GM21526 (cell line): ENCODE results near the gene SPATA33.

Source experiments
- ATAC-seq: cut with Tn5 transposase; IDR thresholded peaks from one replicate; pipeline ENCODE4 v1.9.1; 2021; ENCODE audit warnings: moderate library complexity; ENCODE audit not compliant: unreplicated experiment, low FRiP score

Gene SPATA33

GRCh38 chr16:89657442-89658220, at the start of gene SPATA33, which contains the start of gene CHMP1A:
Gene SPATA33 (plus strand): TSS chr16:89657836. CDS start chr16:89657912, 76 bp downstream.
Gene CHMP1A (minus strand): TSS chr16:89657708. CDS start chr16:89657588, 120 bp downstream.
- peak; percentile 73 for ATAC-seq

- ATAC-seq: no peak
These were observed 49.5 kb upstream of the SPATA33 start for GRCh38 chr16:89607937-89608740.

- ATAC-seq: no peak
These were observed 47.6 kb upstream of the SPATA33 start for GRCh38 chr16:89610108-89610453.

DNA sequence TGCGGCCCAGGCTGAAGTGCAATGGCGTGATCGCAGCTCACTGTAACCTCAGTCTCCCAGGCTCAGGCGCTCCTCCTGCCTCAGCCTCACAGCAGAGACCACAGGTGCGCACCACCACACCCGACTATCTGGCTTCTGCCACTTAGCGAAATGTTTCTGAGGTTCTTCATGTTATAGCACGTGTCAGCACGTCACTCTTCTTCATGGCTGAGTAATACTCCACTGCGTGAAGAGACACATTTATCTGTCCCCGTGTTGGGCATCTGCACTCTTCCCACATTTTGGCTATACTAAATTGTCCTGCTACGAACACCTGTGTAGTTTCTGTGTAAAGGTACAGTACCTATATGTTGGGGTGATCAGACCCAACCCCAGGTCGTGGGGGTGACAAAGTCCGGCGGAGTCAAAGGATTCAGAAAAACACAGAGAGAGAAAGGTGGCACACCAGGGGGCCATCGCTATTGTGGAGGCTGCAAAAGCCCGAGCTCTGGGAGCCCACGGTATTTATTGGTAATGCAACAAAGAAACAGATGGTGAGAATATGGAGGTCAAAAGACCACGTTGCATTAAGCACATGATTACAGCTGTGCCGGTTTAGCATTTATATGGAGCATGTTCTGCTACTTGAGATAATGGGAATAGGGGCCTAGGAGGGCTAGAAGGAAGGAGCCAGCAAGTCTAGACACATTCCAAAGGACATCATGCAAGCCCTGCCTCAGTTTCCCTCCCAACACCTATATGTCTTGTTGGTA, 45.0 kb upstream of the SPATA33 start:
- ATAC-seq: no peak

GRCh38 chr16:89613231-89613953, 44.2 kb upstream of the SPATA33 start, which contains the start of gene DPEP1:
Gene DPEP1 (plus strand): TSS chr16:89613642. CDS start chr16:89630411, 16,769 bp downstream.
- no peak for ATAC-seq

GRCh38 chr16:89613954-89614459, 43.6 kb upstream of the SPATA33 start:
- ATAC-seq: no peak

- no peak for ATAC-seq
These were observed 42.5 kb upstream of the SPATA33 start for GRCh38 chr16:89615176-89615575.

DNA sequence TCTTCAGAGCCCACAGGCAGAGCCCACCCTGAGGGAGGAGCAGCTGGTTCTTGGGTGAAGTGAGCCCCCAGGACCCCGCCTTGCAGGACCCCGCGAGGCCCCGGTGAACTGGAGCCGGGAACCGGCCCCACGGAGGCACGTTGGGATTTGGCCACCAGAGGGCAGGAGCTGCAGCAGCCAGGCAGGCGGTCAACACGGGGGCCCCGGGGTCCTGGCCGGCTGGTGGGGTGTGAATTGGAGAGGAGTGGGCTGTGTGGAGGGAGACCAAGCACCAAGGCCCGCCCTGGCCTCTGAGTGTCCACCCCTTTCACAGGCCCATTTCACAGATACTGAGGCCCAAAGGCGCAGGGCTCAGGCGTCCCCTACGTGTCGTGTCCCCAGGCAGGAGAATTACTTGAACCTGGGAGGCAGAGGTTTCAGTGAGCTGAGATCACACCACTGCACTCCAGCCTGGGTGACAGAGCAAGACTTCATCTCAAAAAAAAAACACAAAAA, 42.0 kb upstream of the SPATA33 start:
- no peak for ATAC-seq

- ATAC-seq: no peak
These were observed 41.0 kb upstream of the SPATA33 start for GRCh38 chr16:89616623-89617022.

DNA sequence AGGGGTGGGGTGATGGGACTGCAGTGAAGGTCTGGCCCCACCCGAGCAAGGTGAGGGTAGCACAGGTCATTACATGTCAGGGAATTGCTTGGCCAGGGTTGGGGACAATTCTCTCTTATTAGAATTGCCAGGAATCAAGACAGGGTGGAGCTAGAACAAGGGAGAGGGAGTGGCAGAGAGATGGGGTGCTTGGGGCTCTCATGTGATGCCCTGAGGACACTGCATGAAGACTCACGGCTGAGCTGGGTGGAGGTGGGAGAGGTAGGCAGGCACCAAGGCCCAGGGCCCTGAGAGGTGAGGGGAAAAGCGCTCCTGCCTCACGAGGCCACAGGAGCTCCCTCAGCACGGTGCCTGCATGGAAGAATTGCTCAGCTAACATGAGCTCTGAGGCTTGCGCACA, 40.6 kb upstream of the SPATA33 start:
- ATAC-seq: no peak

DNA sequence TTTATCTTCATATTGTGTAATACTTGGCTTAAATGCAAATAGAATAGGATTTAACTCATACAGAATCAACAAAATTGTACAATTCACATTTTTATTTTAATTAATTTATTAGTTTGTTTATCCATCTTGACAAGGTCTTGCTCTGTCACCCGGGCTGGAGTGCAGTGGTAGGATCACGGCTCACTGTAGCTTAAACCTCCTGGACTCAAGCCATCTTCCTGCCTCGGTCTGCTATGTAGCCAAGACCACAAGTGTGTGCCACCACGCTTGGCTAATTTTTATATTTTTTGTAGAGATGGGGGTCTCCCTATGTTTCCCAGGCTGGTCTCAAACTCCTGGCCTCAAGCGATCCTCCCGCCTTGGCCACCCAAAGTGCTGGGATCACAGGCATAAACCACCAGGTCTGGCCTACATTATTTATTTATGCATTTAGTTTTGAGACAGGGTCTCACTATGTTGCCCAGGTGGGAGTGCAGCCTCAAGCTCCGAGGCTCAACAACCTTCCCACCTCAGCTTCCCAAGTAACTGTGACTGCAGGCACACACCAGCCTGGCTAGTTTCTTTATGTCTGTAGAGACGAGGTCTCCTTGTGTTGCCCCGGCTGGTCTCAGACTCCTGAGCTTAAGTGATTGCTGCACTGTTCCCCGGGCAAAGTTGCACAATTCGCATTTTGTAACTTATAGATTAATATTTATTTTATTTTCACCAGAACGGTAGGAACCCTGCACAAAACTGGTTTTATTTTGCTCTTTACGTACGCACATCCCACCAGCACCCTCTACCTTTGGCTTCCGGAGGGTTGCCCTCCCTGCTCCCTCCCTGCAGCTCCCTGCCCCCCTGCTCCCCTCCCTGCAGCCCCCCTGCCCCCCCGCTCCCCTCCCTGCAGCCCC, 39.3 kb upstream of the SPATA33 start:
- ATAC-seq: no peak

DNA sequence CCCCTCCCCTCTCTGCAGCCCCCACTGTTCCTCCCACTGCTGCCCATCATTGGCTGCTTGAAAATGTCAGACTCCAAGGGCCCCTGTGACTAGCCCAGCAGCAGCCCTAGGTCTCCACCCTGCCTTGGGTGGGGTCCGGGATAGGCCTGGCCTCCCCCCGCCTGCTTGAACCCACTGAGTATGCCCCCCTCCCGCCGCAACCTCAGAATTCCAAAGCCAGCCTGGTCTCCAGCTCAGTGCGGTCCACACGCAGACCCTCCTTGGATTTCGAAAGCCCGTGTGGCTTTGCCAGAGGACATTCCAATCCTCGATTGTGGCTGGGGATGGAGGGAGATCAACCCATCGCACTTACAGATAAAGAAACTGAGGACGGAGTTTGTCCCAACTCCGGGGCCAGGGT, 37.8 kb upstream of the SPATA33 start:
- no peak for ATAC-seq

GRCh38 chr16:89620406-89620841, 37.2 kb upstream of the SPATA33 start:
- ATAC-seq: no peak

DNA sequence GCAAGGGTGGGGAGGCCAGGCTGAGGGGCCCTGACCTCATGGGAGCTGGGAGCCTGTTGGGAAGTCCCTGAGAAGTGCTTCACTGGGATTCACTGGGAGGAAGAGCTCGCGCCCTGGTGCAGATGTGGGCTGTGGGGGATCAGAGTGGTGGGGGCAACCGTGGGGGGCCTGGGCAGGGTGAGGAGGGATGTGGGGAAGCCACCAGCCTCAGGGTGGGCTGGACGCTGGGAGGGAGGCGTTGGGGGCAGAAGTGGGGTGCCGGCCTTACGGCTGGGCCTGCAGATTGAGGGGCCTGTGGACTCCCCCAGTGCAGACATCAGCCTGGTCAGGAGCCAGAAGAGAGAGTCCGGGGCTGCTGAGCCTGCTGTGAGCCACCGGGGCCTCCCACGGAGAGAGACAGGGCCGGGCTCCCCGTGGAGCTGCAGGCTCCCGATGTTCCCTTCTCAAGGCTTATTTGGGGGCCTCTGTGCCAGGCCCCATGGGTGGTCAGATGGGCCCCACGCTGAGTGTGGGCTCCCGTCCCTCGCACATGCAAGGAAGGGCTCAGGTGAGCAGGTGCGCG, 36.4 kb upstream of the SPATA33 start:
- ATAC-seq: no peak

DNA sequence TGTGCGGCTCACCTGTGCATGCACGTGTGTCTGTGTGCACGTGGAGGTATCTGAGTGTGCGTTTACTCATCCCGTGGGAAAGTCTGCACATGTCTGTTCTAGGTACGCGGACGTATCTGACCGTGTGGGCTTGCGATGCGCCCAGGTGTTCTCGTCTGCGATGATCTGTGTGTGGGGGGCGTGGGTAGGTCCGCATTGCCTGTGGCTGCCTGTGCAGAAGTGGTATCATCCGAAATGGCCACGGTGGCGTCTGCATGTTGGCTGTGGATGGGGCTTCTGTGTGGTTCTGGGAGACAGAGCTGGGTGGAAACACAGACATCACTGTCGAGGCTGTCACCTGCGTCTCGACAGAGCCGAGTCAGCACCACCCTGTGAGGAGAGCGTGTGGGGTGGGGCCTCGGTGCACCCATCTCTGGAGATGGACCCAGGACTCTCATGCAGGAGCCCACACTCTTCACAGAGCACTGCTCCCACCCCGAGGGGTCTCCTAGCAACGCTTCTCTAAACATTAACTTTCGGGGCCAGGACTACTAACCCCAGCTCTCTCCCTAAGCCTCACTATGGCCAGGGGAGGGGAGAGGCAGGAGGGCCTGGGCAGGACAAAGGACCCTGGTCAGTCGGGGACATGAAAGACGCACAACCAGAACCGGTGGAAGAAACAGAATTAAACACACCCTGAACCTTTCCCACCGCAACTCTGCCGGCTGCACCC, 35.8 kb upstream of the SPATA33 start:
- ATAC-seq: no peak

GRCh38 chr16:89623511-89624261, 34.0 kb upstream of the SPATA33 start:
- no peak for ATAC-seq
